Liver (tissue), 9 donors: Measurements from ENCODE around the gene SRPX2. TPM values are rescaled to one million over a fixed set of nuclear protein-coding genes. Genes with fewer than 3 reads are reported as not detected.

Experiments used
- DNase-seq: peaks from one replicate; pipeline ENCODE4 v3.0.0-alpha.2; 2017; ENCODE audit warnings: low spot score
- H3K27ac ChIP-seq, 2 donors: one replicate each; pipeline ENCODE4 v1.7.0; 2013; ENCODE audit warnings: inconsistent platforms in 2 of 2, low read length in 2 of 2, control low read depth in 1 of 2, low read depth in 1 of 2, mild to moderate bottlenecking in 1 of 2
- H3K27me3 ChIP-seq, 4 donors: one replicate each; pipeline versions ENCODE4 v1.6.1 to v1.7.0; 2013; ENCODE audit warnings: low read length in 3 of 4, inconsistent platforms in 1 of 4, mild to moderate bottlenecking in 1 of 4, moderate library complexity in 1 of 4; ENCODE audit not compliant: control insufficient read depth in 4 of 4, insufficient read depth in 4 of 4
- H3K36me3 ChIP-seq, 4 donors: one replicate each; pipeline versions ENCODE4 v1.6.1 to v1.7.0; 2013; ENCODE audit warnings: low read length in 3 of 4, mild to moderate bottlenecking in 3 of 4, low read depth in 1 of 4, moderate library complexity in 1 of 4; ENCODE audit not compliant: control insufficient read depth in 4 of 4, insufficient read depth in 3 of 4
- H3K4me1 ChIP-seq, 4 donors: one replicate each; pipeline versions ENCODE4 v1.6.1 to v1.7.0; 2013; ENCODE audit warnings: low read length in 3 of 4, mild to moderate bottlenecking in 3 of 4, moderate library complexity in 1 of 4; ENCODE audit not compliant: control insufficient read depth in 4 of 4, insufficient read depth in 4 of 4
- H3K4me3 ChIP-seq, 3 donors: one replicate each; pipeline versions ENCODE4 v1.6.1 to v1.7.0; 2013; ENCODE audit warnings: low read length in 3 of 3, control low read depth in 1 of 3, low read depth in 1 of 3, mild to moderate bottlenecking in 1 of 3
- H3K9ac ChIP-seq, 2 donors: one replicate each; pipeline ENCODE4 v1.7.0; 2013; ENCODE audit warnings: low read length in 2 of 2, mild to moderate bottlenecking in 2 of 2, moderate library complexity in 2 of 2, control low read depth in 1 of 2, low read depth in 1 of 2
- H3K9me3 ChIP-seq, 4 donors: one replicate each; pipeline versions ENCODE4 v1.6.1 to v1.7.0; 2013; ENCODE audit warnings: low read length in 3 of 4; ENCODE audit not compliant: control insufficient read depth in 4 of 4
- EGR1 ChIP-seq, 2 donors: IDR thresholded peaks; 2 replicates each; pipeline ENCODE4 v1.6.1; 2016 to 2018; ENCODE audit warnings: antibody characterized with exemption in 2 of 2, low read depth in 2 of 2
- FOXA1 ChIP-seq: IDR thresholded peaks from 2 replicates; pipeline ENCODE4 v1.6.1; 2016; ENCODE audit warnings: antibody characterized with exemption
- FOXA2 ChIP-seq: IDR thresholded peaks from 2 replicates; pipeline ENCODE4 v1.6.1; 2016; ENCODE audit warnings: antibody characterized with exemption
- GABPA ChIP-seq, 2 donors: IDR thresholded peaks in 1 of 2; conservative IDR thresholded peaks in 1 of 2; 2 replicates each; pipeline ENCODE4 v1.6.1; 2016; ENCODE audit warnings: antibody characterized with exemption in 2 of 2, mild to moderate bottlenecking in 1 of 2, moderate library complexity in 1 of 2
- HNF4A ChIP-seq, 2 donors: conservative IDR thresholded peaks; 2 replicates each; pipeline ENCODE4 v1.6.1; 2016; ENCODE audit warnings: antibody characterized with exemption in 2 of 2, mild to moderate bottlenecking in 2 of 2
- HNF4G ChIP-seq: IDR thresholded peaks from 2 replicates; pipeline ENCODE4 v1.6.1; 2016; ENCODE audit warnings: antibody characterized with exemption
- JUND ChIP-seq, 2 donors: IDR thresholded peaks; 2 replicates each; pipeline ENCODE4 v1.6.1; 2016; ENCODE audit warnings: antibody characterized with exemption in 2 of 2
- NR2F2 ChIP-seq: IDR thresholded peaks from 2 replicates; pipeline ENCODE4 v1.6.1; 2016; ENCODE audit warnings: antibody characterized with exemption
- RAD21 ChIP-seq, 2 donors: IDR thresholded peaks; 2 replicates each; pipeline ENCODE4 v1.6.1; 2016; ENCODE audit warnings: antibody characterized with exemption in 2 of 2, mild to moderate bottlenecking in 2 of 2
- RXRA ChIP-seq, 2 donors: IDR thresholded peaks; 2 replicates each; pipeline ENCODE4 v1.6.1; 2017 to 2018; ENCODE audit warnings: antibody characterized with exemption in 2 of 2, mild to moderate bottlenecking in 1 of 2
- SP1 ChIP-seq: IDR thresholded peaks from 2 replicates; pipeline ENCODE4 v1.6.1; 2018; ENCODE audit warnings: antibody characterized with exemption, mild to moderate bottlenecking
- TAF1 ChIP-seq: conservative IDR thresholded peaks from 2 replicates; pipeline ENCODE4 v1.6.1; 2016; ENCODE audit warnings: antibody characterized with exemption, mild to moderate bottlenecking
- YY1 ChIP-seq: IDR thresholded peaks from 2 replicates; pipeline ENCODE4 v1.6.1; 2016; ENCODE audit warnings: antibody characterized with exemption, mild to moderate bottlenecking
- WGBS: extraction: QIAGEN DNeasy Blood & Tissue Kit; methylation state at CpG from one replicate; pipeline ENCODE4 v1.1.7; 2013; 5-methylcytosine and 5-hydroxymethylcytosine counted together
- polyA plus RNA-seq, 2 donors: library from polyadenylated mRNA; stranded (reverse) in 1 of 2; unstranded in 1 of 2; fragments of 200-250 nt in 1 of 2; fragments of >200 nt in 1 of 2; fragmentation: Nextera tagmentation in 1 of 2; extraction: Ambion mirVana in 1 of 2; gene quantifications; one replicate each; pipeline versions ENCODE4 v1.2.1 to v1.2.3, GENCODE V29; 2013 to 2015
- total RNA-seq, 2 donors: library from RNA; depleted of rRNA; stranded (reverse); fragments of >200 nt; gene quantifications; one replicate each; pipeline ENCODE4 v1.2.3, GENCODE V29; 2014
- TF ChIP-seq, protein P1 (sequence below): fragments of 150-350 bp; IDR thresholded peaks from 2 replicates; pipeline ENCODE4 v1.5.1; 2017; ENCODE audit warnings: improper control_type of control experiment, low read depth, low read length; ENCODE audit not compliant: missing input control
- TF ChIP-seq, protein P2 (sequence below): IDR thresholded peaks from 2 replicates; pipeline ENCODE4 v1.6.1; 2016; ENCODE audit warnings: antibody characterized with exemption
- TF ChIP-seq, protein P3 (sequence below): IDR thresholded peaks from 2 replicates; pipeline ENCODE4 v1.6.1; 2016; ENCODE audit warnings: antibody characterized with exemption
- TF ChIP-seq, protein P4 (sequence below): IDR thresholded peaks from 2 replicates; pipeline ENCODE4 v1.6.1; 2016; ENCODE audit warnings: antibody characterized with exemption, mild to moderate bottlenecking
- TF ChIP-seq, protein P5 (sequence below): IDR thresholded peaks from 2 replicates; pipeline ENCODE4 v1.6.1; 2016; ENCODE audit warnings: antibody characterized with exemption
- donor health status: healthy.
- donor health status: healthy.
- donor health status: healthy.
- donor health status: healthy.
- donor health status: healthy.

The SRPX2 gene
- total and polyA plus RNA-seq, 4 donors = 0.47 to 7.8 (median 4.7) TPM

DNA sequence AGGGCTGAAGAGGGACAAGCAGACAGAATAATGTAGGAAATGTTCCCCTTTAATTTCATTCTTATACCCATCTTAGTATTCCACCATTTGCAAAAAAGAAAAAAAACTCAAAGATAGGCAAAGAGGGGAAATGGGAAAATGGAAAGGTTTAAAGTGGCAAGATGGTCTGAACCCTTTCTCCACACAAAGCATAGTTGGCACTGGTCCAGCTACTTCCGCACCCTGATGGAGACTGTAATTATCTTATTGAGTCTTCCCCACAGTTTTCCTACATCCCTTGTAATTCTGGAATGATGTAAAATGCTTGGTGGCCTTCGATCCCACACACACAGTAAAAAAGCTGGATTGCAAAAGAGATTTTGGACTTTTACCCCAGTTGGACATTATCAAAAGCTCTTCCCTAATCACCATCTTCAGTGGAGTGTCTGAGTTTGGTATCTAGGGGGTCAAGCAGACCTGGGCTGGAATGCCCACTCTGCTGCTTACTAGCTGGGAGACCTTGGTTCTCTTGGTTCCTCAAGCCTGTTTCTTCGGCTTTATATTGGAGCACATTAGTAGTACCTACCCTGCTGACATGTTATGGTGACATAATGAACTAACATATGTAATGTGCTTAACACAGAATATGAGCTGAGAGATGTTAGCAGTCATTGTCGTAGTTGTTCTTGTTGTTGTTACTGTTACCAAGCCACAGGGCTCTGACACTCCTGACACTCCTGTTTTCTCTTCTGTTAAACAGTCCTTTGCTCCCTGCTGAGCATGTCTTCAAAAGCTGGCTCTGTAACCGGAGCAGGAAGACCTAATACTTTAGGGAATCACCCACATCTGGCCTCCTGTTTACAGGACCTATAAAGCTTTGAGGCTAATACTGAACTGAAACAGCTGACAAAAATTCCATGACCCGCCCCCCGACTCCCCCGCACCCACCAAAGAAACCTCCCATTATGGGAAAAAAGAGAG, 4.7 kb downstream of the SRPX2 start (continued):
- TF ChIP-seq, protein P1, sequence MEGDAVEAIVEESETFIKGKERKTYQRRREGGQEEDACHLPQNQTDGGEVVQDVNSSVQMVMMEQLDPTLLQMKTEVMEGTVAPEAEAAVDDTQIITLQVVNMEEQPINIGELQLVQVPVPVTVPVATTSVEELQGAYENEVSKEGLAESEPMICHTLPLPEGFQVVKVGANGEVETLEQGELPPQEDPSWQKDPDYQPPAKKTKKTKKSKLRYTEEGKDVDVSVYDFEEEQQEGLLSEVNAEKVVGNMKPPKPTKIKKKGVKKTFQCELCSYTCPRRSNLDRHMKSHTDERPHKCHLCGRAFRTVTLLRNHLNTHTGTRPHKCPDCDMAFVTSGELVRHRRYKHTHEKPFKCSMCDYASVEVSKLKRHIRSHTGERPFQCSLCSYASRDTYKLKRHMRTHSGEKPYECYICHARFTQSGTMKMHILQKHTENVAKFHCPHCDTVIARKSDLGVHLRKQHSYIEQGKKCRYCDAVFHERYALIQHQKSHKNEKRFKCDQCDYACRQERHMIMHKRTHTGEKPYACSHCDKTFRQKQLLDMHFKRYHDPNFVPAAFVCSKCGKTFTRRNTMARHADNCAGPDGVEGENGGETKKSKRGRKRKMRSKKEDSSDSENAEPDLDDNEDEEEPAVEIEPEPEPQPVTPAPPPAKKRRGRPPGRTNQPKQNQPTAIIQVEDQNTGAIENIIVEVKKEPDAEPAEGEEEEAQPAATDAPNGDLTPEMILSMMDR = no peak
- TF ChIP-seq SP1 (peak; percentile 87), FOXA1 (no peak)

DNA sequence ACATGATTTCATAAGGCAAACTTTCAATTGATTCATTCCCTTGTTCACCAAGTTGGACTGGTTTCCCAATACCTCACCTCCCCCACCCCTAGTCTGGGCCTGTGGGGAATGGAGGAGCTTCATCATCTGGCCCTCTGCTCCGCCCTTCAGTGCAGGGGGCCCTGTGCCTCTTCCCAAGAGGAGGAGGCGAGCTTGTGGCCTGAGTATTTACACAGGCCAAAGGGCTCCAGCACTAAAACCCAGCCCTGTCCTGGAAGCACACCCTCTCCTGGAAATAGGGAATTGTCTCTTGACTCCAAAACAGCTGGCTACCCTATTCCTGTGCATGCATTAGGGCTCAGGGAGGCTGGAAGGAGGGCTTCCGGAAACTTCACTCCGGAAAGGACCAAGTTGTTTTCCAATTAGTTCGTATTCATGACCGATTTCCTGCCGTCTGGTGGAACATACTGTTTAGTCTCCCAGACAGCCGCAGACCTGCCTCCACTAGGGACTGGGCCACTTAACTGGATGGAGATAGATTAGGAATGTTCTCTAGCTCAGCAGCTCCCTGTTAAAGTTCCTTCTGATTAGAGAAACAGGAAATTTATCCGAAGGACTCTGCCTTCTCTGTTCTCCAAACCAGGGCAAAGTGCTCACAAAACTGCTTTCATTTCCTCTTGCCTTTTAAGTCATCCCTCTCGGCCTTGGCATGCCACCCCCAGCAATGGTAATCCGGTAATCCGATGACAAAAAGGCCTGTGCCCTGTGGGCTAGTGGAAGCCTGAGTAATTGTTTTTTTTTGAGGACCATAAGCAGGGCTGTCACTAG, 5.8 kb downstream of the SRPX2 start:
- Histone ChIP-seq H3K27ac (peak overlapping the region; percentile 84 to 95), H3K4me1 (peaks cover 13 to 50% (median 36%) of the 10 kb centered on the region in 4 donors), H3K9ac (peak overlapping the region in 1 of 2 donors; percentile 32), H3K9me3 (no peaks in the 10 kb centered on the region), H3K36me3 (no peaks in the 10 kb centered on the region), H3K27me3 (peaks cover 0 to 5% (median 0%) of the 10 kb centered on the region in 4 donors), H3K4me3 (no peak overlapping the region)
- TF ChIP-seq, protein P2, sequence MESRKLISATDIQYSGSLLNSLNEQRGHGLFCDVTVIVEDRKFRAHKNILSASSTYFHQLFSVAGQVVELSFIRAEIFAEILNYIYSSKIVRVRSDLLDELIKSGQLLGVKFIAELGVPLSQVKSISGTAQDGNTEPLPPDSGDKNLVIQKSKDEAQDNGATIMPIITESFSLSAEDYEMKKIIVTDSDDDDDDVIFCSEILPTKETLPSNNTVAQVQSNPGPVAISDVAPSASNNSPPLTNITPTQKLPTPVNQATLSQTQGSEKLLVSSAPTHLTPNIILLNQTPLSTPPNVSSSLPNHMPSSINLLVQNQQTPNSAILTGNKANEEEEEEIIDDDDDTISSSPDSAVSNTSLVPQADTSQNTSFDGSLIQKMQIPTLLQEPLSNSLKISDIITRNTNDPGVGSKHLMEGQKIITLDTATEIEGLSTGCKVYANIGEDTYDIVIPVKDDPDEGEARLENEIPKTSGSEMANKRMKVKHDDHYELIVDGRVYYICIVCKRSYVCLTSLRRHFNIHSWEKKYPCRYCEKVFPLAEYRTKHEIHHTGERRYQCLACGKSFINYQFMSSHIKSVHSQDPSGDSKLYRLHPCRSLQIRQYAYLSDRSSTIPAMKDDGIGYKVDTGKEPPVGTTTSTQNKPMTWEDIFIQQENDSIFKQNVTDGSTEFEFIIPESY = no peak
- TF ChIP-seq, protein P3, sequence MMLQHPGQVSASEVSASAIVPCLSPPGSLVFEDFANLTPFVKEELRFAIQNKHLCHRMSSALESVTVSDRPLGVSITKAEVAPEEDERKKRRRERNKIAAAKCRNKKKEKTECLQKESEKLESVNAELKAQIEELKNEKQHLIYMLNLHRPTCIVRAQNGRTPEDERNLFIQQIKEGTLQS = no peak
- peak; percentile 19 for TF ChIP-seq NR2F2
- TF ChIP-seq, protein P1 = no peak
- TF ChIP-seq FOXA2 = peak; percentile 34
- peak in 1 of 2 donors; percentile 56 for TF ChIP-seq JUND (IDR thresholded peaks at IDR 0.05)
- TF ChIP-seq, protein P4, sequence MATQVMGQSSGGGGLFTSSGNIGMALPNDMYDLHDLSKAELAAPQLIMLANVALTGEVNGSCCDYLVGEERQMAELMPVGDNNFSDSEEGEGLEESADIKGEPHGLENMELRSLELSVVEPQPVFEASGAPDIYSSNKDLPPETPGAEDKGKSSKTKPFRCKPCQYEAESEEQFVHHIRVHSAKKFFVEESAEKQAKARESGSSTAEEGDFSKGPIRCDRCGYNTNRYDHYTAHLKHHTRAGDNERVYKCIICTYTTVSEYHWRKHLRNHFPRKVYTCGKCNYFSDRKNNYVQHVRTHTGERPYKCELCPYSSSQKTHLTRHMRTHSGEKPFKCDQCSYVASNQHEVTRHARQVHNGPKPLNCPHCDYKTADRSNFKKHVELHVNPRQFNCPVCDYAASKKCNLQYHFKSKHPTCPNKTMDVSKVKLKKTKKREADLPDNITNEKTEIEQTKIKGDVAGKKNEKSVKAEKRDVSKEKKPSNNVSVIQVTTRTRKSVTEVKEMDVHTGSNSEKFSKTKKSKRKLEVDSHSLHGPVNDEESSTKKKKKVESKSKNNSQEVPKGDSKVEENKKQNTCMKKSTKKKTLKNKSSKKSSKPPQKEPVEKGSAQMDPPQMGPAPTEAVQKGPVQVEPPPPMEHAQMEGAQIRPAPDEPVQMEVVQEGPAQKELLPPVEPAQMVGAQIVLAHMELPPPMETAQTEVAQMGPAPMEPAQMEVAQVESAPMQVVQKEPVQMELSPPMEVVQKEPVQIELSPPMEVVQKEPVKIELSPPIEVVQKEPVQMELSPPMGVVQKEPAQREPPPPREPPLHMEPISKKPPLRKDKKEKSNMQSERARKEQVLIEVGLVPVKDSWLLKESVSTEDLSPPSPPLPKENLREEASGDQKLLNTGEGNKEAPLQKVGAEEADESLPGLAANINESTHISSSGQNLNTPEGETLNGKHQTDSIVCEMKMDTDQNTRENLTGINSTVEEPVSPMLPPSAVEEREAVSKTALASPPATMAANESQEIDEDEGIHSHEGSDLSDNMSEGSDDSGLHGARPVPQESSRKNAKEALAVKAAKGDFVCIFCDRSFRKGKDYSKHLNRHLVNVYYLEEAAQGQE = no peak
- TF ChIP-seq EGR1 (IDR thresholded peaks at IDR 0.05; ENCODE audit: low read depth in 2 of 2) = peak in 1 of 2 donors; percentile 11
- TF ChIP-seq YY1 = peak; percentile 66
- TF ChIP-seq RXRA (IDR thresholded peaks at IDR 0.05) = peak; percentile 61 to 63
- TF ChIP-seq HNF4A (conservative IDR thresholded peaks at IDR 0.05) = peak; percentile 70
- no peak for TF ChIP-seq FOXA1
- peak; percentile 88 for TF ChIP-seq SP1
- TF ChIP-seq, protein P5, sequence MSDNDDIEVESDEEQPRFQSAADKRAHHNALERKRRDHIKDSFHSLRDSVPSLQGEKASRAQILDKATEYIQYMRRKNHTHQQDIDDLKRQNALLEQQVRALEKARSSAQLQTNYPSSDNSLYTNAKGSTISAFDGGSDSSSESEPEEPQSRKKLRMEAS = peak; percentile 50
- peak; percentile 10 to 40 for TF ChIP-seq RAD21 (IDR thresholded peaks at IDR 0.05)
- TF ChIP-seq HNF4G = peak; percentile 44
- no peak for TF ChIP-seq TAF1
- peak in 1 of 2 donors; percentile 56 for TF ChIP-seq GABPA (IDR thresholded peaks at IDR 0.05 in 1 of 2, conservative IDR thresholded peaks at IDR 0.05 in 1 of 2)
- peak; percentile 48 for DNase-seq
- WGBS = 13% methylated on average over 12 of the region's 12 CpGs
